Stimulated activated CD4-positive, alpha-beta T cell treated with anti-CD3 and anti-CD28 coated beads, TNF-alpha, amount 100 ng/mL, for 24 hours (primary cell): Measurements from ENCODE around the gene GPR32.
A peak's percentile ranks its signal among the peaks of the same experiment; 100 is the strongest.
"Not testable (repeated sequence)": the region's sequence is repeated elsewhere in the genome, so short reads cannot be mapped to it uniquely, and the experiment has no call there.

Experiments used
- DNase-seq, 3 experiments: peaks; one replicate each; pipeline ENCODE4 v3.0.0-alpha.2; 2020; ENCODE audit warnings: low read depth in 3 of 3

GPR32 gene

GRCh38 chr19:50770164-50770563 is at the start of gene GPR32:
Gene GPR32 (plus strand): TSS chr19:50770464. CDS start chr19:50770601, 137 bp downstream.
- DNase-seq, result not testable (repeated sequence)

- no peak for DNase-seq
Measured at GRCh38 chr19:50720921-50721381, 49.3 kb upstream of the GPR32 start.

- no peak for DNase-seq
Measured at GRCh38 chr19:50721441-50722137, 48.7 kb upstream of the GPR32 start.

- DNase-seq, result no peak
Measured at GRCh38 chr19:50722201-50723013, 47.9 kb upstream of the GPR32 start.

GRCh38 chr19:50723069-50723468 is 47.2 kb upstream of the GPR32 start, which contains the start of gene CLEC11A:
Gene CLEC11A (plus strand): TSS chr19:50723364. CDS start chr19:50723526, 162 bp downstream.
- DNase-seq, result no peak

GRCh38 chr19:50723735-50724521 is 46.3 kb upstream of the GPR32 start:
- no peak for DNase-seq

- DNase-seq, result peak; percentile 77 to 97 (median 87)
Measured at GRCh38 chr19:50724522-50725217, 45.6 kb upstream of the GPR32 start.

GRCh38 chr19:50725218-50725910 is 44.9 kb upstream of the GPR32 start:
- DNase-seq, result no peak

GRCh38 chr19:50725911-50726230 is 44.4 kb upstream of the GPR32 start:
- DNase-seq, result no peak

GRCh38 chr19:50728084-50728737 is 42.1 kb upstream of the GPR32 start:
- DNase-seq, result peak; percentile 42 to 87 (median 53)

GRCh38 chr19:50729894-50730293 is 40.4 kb upstream of the GPR32 start:
- DNase-seq, result no peak

- DNase-seq, result no peak
Measured at GRCh38 chr19:50735869-50736268, 34.4 kb upstream of the GPR32 start.

GRCh38 chr19:50736338-50736737 is 33.9 kb upstream of the GPR32 start:
- no peak for DNase-seq

- no peak for DNase-seq
Measured at GRCh38 chr19:50739132-50739913, 30.9 kb upstream of the GPR32 start.

- DNase-seq, result no peak
Measured at GRCh38 chr19:50739914-50740426, 30.3 kb upstream of the GPR32 start.

- DNase-seq, result no peak
Measured at GRCh38 chr19:50741179-50741933, 28.9 kb upstream of the GPR32 start.

- no peak for DNase-seq
Measured at GRCh38 chr19:50743537-50743936, 26.7 kb upstream of the GPR32 start.

GRCh38 chr19:50745221-50745620 is 25.0 kb upstream of the GPR32 start:
- DNase-seq, result no peak

GRCh38 chr19:50747141-50747540 is 23.1 kb upstream of the GPR32 start:
- not testable (repeated sequence) for DNase-seq
